ENCODE results near the gene LIPJ.

Gene LIPJ

DNA sequence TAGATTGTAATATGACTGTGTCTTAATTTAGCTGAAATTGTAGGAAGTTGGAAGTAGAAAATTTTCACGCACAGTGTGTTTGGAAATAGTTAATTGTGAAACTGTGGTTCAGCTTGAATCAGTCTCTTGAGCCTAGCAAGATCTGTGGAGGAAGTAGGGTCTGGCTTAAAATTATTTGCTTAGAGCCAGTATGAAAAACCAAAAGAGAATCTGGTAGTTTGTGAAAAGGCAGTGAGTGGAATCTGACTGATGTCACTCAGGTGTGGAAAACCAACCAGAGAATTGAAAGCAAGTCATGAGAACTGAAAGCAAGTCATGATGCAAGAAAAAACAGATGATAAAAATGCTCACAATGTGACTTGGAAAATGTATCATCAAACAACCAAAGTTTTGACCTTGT is 11.5 kb downstream of the LIPJ start:
- no peak for DNase-seq (ENCODE audit: low spot score)

GRCh38 chr10:88608052-88608732 is 21.6 kb downstream of the LIPJ start:
- no peak for DNase-seq (ENCODE audit: low spot score)

DNA sequence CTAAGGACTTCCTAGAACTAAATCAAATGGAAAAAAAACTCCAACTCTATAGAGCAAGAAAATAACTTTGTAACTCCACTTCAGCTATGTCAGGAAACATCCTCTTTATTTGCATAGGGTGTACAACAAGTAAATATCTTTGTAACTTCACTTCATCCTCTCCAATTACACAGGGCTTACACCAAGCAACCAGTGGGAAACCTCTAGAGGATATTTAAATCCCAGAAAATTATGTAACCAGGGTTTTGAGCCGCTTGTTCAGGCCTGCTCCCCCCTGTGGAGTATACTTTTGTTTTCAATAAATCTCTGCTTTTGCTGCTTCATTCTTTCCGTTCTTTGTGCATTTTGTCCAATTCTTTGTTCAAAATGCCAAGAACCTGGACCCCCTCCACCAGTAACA is 22.2 kb downstream of the LIPJ start:
- DNase-seq (ENCODE audit: low spot score): no peak

DNA sequence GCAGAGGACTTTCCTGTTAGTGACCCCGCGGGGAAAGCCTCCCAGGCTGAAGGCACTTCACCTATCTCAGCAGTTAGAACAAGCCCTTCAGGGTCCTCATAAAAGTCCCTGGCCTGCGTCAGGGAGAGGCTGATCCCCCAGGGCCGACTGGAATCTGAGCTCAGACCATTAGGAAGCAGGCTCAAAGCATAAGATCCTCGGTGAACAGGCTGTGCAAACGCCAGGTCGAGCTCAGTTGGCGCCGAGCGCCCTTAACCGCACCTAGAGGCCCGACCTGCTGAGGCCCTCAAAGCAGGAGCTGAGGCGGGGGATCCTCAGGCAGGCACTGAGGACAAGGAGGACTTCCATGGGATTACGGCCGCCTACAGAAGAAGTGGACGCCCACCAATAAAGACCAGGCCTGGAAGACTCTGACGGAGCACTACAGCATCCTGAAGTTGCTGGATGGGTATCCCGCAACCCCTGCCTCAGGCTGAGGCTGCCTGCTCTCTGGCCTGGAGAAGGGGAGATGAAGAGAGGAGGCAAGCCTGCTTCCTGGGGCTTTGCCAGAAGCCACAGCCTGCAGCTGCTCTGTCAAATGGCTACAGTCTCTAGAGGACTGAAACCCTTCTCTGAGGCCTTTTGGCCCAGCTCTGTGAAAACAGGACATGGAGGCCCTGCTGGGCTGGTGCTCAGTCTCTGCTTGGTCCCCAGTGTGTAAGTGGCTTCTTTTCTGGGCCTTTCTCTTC is 29.9 kb downstream of the LIPJ start:
- DNase-seq (ENCODE audit: low spot score): no peak

GRCh38 chr10:88617772-88618300 is 31.3 kb downstream of the LIPJ start:
- no peak for DNase-seq (ENCODE audit: low spot score)

- DNase-seq (ENCODE audit: low spot score): no peak
Measured at GRCh38 chr10:88618496-88618895, 31.9 kb downstream of the LIPJ start.

GRCh38 chr10:88620441-88620840 is 33.9 kb downstream of the LIPJ start:
- no peak for DNase-seq (ENCODE audit: low spot score)

DNA sequence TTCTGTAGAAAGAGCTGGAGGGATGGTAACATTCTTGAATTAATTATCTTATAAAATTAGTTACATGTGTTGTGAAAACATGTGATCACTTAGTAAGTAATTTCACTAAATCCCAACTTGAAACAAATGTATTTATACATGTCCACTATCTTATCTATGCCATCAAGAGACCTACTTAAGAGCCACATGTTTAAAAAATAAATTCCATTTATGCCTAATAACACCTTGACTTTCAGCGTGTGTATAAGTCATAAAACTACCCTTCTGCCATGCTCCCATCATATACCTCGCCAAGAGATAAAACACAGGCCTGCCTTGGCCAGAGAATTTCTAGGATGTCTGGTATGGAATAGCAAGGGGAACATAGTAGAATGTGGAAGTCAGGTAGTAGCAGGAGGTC is 37.3 kb downstream of the LIPJ start:
- DNase-seq (ENCODE audit: low spot score): no peak

DNA sequence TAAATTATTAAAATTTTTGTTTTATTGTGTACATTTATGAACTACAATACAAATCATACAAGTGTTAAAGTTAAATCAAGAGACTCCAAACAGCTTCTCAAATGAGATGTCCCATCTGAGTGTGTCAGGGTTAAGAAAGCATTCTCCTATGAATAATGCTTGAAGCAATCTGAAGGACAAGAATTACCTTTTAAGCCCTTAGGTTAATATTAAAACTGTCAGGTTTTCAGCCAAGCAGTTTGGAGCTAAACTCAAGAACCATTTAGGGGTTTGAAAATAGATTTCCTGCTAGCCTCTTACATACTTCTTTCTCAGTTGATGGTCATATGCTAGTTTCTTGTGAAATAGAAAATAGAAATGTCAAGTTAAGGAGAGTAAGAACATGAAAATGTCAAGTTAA is 38.3 kb downstream of the LIPJ start:
- no peak for DNase-seq (ENCODE audit: low spot score)

GRCh38 chr10:88640186-88640585 is 53.6 kb downstream of the LIPJ start:
- no peak for DNase-seq (ENCODE audit: low spot score)

- DNase-seq (ENCODE audit: low spot score): no peak
Measured at GRCh38 chr10:88642209-88642608, 55.6 kb downstream of the LIPJ start.

DNA sequence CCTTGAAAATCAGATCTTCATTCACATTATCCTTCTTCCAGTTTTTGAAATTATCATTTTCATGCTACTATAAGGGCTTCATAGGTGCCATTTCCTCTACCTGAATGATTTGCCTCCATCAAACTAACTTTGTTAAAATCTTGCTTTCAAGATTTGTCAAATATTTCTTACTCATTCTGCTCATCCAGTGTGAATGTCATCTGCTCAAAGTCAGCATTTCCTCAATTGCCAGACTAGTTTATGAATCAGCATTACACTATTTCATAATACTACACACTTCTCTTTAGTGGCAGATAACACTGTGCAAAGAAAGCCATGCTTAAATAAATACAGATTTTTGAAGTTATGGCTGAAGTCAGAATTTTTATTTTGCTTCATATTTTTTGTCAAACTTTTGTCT is 56.4 kb downstream of the LIPJ start:
- peak; percentile 12 for DNase-seq (ENCODE audit: low spot score)

DNA sequence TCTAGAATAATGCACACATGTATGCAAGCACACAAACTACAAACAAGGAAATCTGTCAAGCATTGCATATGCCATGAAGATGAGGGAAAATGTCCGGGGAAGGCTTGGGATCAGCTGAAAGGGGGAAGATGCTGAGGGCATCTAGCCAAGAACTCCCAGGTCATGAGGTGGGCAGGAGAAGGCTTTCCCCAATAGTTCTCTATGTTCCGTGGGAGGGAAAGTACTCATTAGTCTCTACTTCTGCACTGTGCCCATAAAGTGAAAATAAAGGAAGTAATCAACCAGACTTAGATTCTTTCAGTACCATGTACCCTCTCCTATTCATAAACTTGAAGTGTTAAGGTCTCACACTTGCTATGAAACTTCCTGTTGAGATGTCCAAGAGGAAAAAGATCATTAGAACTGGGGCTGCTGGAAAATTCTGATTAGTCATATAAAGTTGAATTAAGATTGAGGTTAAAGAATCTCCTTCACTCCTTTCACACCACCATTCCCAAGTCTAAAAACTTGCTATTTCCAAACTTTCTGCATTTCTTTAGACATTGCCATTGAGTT is 60.6 kb downstream of the LIPJ start:
- DNase-seq (ENCODE audit: low spot score): no peak

DNA sequence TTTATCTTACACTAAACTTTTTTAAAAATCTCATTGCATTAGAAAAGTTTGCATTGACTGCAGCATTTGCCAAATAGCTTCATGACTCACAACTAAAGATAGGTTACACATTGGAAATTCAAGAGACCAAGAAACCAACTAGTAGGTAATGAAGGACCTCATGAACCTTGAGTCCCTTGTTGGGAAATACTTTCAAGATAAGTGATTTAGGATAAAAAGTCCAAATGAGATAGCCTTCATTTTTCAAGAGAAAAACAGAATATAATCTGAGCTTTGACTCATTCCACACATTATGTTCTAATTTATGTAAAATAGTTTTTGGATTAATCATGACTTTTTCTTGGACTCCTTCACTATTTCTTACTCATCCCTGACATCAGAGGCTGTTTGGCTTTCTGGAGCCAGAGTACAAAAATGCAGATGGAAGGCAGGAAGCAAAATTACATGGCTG is 64.6 kb downstream of the LIPJ start:
- peak; percentile 38 for DNase-seq (ENCODE audit: low spot score)

GRCh38 chr10:88652616-88653015 is 66.1 kb downstream of the LIPJ start:
- DNase-seq (ENCODE audit: low spot score): no peak
